Body of pancreas (tissue), 4 donors: ENCODE measurements around the gene GALNT14. TPM values are rescaled to one million over a fixed set of nuclear protein-coding genes. Genes with fewer than 3 reads are reported as not detected.

ENCODE experiments used
- ATAC-seq: fragments of 150-250 bp; one replicate; pipeline ENCODE4 v1.9.1; 2016
- DNase-seq, 4 donors: peaks; one replicate each; pipeline ENCODE4 v3.0.0-alpha.2; 2019
- H3K27ac ChIP-seq, 4 donors: fragments of 200-600 bp; sonication (generic); 1 replicate in 3 of 4; 2 replicates in 1 of 4; pipeline versions ENCODE4 v1.5.1 to v1.6.1; 2016 to 2019; ENCODE audit warnings: mild to moderate bottlenecking in 1 of 4, mixed read lengths in 1 of 4, moderate library complexity in 1 of 4
- H3K27me3 ChIP-seq, 2 donors: fragments of 200-600 bp; sonication (generic); one replicate each; pipeline ENCODE4 v1.6.0; 2016; ENCODE audit warnings: mild to moderate bottlenecking in 1 of 2
- H3K36me3 ChIP-seq, 2 donors: fragments of 200-600 bp; sonication (generic); replicated peaks in 1 of 2; 2 replicates each; pipeline ENCODE4 v1.5.1; 2016; ENCODE audit warnings: low read depth in 2 of 2; ENCODE audit not compliant: insufficient read depth in 1 of 2
- H3K4me1 ChIP-seq: fragments of 200-600 bp; sonication (generic); one replicate; pipeline ENCODE4 v1.6.0; 2016
- H3K4me3 ChIP-seq, 2 donors: fragments of 200-600 bp; sonication (generic); 1 replicate in 1 of 2; 2 replicates in 1 of 2; pipeline ENCODE4 v1.5.1; 2016 to 2019
- H3K9me3 ChIP-seq, 3 donors: fragments of 200-600 bp; sonication (generic); 1 replicate in 2 of 3; 2 replicates in 1 of 3; pipeline ENCODE4 v1.5.1; 2016
- CTCF ChIP-seq, 7 experiments: fragments of 450-650 bp in 4 of 7; fragments of 200-600 bp in 3 of 7; sonication (generic) in 3 of 7; IDR thresholded peaks; one replicate each; pipeline ENCODE4 v1.5.1; 2016 to 2019; ENCODE audit warnings: antibody characterized with exemption in 7 of 7
- POLR2A ChIP-seq, 3 donors: fragments of 450-650 bp; IDR thresholded peaks; one replicate each; pipeline ENCODE4 v1.6.1; 2016; ENCODE audit warnings: antibody characterized with exemption in 3 of 3, mild to moderate bottlenecking in 2 of 3
- WGBS, 2 donors: methylation state at CpG; one replicate each; pipeline ENCODE4 v1.1.5; 2017; 5-methylcytosine and 5-hydroxymethylcytosine counted together
- intact Hi-C: fragments of 100-400 bp; cut with DNase I; formaldehyde crosslinking; loops from one replicate; pipeline ENCODE4 v1.15.1; 2023
- total RNA-seq, 2 donors: library from RNA; depleted of rRNA; stranded (reverse); fragments of >200 nt; gene quantifications; one replicate each; pipeline ENCODE4 v1.1.0, GENCODE V29; 2016

Gene GALNT14
- total RNA-seq, 2 donors from 2014 or later = 2.6 to 6.7 TPM

- H3K27me3 ChIP-seq = no peaks in the 10 kb centered on the region
These were observed 8.7 kb downstream of the GALNT14 start for GRCh38 chr2:31129375-31130171.

GRCh38 chr2:31127931-31128330, 10.3 kb downstream of the GALNT14 start:
- WGBS, 2 donors = 63 to 67% methylated on average over 2 to 3 of the region's 3 CpGs
- ATAC-seq (no peak), DNase-seq (no peak)
- TF ChIP-seq CTCF (IDR thresholded peaks at IDR 0.05) = no peak
- no peak for TF ChIP-seq POLR2A (IDR thresholded peaks at IDR 0.05)
- Histone ChIP-seq H3K36me3 (no peaks in the 10 kb centered on the region), H3K27me3 (no peaks in the 10 kb centered on the region), H3K9me3 (no peaks in the 10 kb centered on the region), H3K4me3 (no peak overlapping the region), H3K4me1 (no peaks in the 10 kb centered on the region), H3K27ac (no peak overlapping the region)
- intact Hi-C loops = no loop called here

More at GRCh38 chr2:31129375-31130171, 8.7 kb downstream of the GALNT14 start:
- H3K4me1 ChIP-seq = no peaks in the 10 kb centered on the region
- H3K9me3 ChIP-seq = no peaks in the 10 kb centered on the region
- H3K4me3 ChIP-seq = no peak overlapping the region
- DNase-seq (no peak), ATAC-seq (no peak)
- no peaks in the 10 kb centered on the region for H3K36me3 ChIP-seq
- H3K27ac ChIP-seq = no peak overlapping the region
- 54 to 61% methylated on average over 6 of the region's 6 CpGs for WGBS, 2 donors
- TF ChIP-seq POLR2A (IDR thresholded peaks at IDR 0.05) (no peak), CTCF (IDR thresholded peaks at IDR 0.05) (no peak)
- intact Hi-C loops = no loop called here

GRCh38 chr2:31125918-31126695, 12.1 kb downstream of the GALNT14 start:
- H3K27ac ChIP-seq = no peak overlapping the region
- no peaks in the 10 kb centered on the region for H3K27me3 ChIP-seq
- no peaks in the 10 kb centered on the region for H3K9me3 ChIP-seq
- DNase-seq (no peak), ATAC-seq (no peak)
- TF ChIP-seq POLR2A (IDR thresholded peaks at IDR 0.05) (no peak), CTCF (IDR thresholded peaks at IDR 0.05) (no peak)
- no peaks in the 10 kb centered on the region for H3K4me1 ChIP-seq
- H3K4me3 ChIP-seq = no peak overlapping the region
- intact Hi-C loops = no loop called here
- H3K36me3 ChIP-seq = no peaks in the 10 kb centered on the region
- WGBS, 2 donors = 64 to 67% methylated on average over 6 of the region's 6 CpGs

- H3K4me3 ChIP-seq = no peak overlapping the region
- H3K27ac ChIP-seq = no peak overlapping the region
- ATAC-seq (no peak), DNase-seq (no peak)
- intact Hi-C loops = no loop called here
- H3K4me1 ChIP-seq = no peaks in the 10 kb centered on the region
- no peaks in the 10 kb centered on the region for H3K9me3 ChIP-seq
- no peaks in the 10 kb centered on the region for H3K36me3 ChIP-seq
- H3K27me3 ChIP-seq = no peaks in the 10 kb centered on the region
- WGBS, 2 donors = 88 to 100% methylated on average over 3 to 4 of the region's 4 CpGs
- no peak for TF ChIP-seq POLR2A (IDR thresholded peaks at IDR 0.05)
- no peak for TF ChIP-seq CTCF (IDR thresholded peaks at IDR 0.05)
These were observed 13.3 kb downstream of the GALNT14 start for GRCh38 chr2:31124904-31125303.
